PC-3 (cell line): ENCODE results near the gene C10orf95. TPM values are rescaled to one million over a fixed set of nuclear protein-coding genes. Genes with fewer than 3 reads are reported as not detected.

ENCODE experiments used
- ATAC-seq: fragments of 200-7000 bp; cut with Tn5 transposase; 2 replicates; pipeline ENCODE4 v1.9.1; 2020; ENCODE audit warnings: mild to moderate bottlenecking, moderate library complexity
- BruUV-seq: library from RNA; stranded (reverse); fragments of 400-500 nt; replicated peaks from 2 replicates; lab custom pipeline; 2021; lab: Mats Ljungman, UMichigan
- CTCF ChIA-PET: fragments of 300-600 bp; sonication (Branson Sonifier 250); formaldehyde crosslinking; loops from one replicate; lab custom pipeline; 2022; ENCODE audit warnings: antibody characterized with exemption; lab: Charles Lee
- POLR2A ChIA-PET: fragments of 300-600 bp; sonication (Branson Sonifier 250); formaldehyde crosslinking; loops from one replicate; lab custom pipeline; 2022; ENCODE audit warnings: antibody characterized with exemption; ENCODE audit not compliant: unreplicated experiment; lab: Charles Lee
- DNase-seq: peaks from one replicate; pipeline ENCODE4 v3.0.0-alpha.2; 2015
- H2AFZ ChIP-seq: fragments of 300-600 bp; sonication (generic); 2 replicates; pipeline ENCODE4 v1.6.0; 2016; ENCODE audit warnings: antibody characterized with exemption, low read length
- H3F3A ChIP-seq: fragments of 300-600 bp; sonication (generic); one replicate; pipeline ENCODE4 v1.6.0; 2017; ENCODE audit warnings: antibody characterized with exemption, low read length, control low read depth, mild to moderate bottlenecking; ENCODE audit not compliant: unreplicated experiment
- H3K27ac ChIP-seq: fragments of 300-600 bp; sonication (generic); 2 replicates; pipeline ENCODE4 v1.5.1; 2016; ENCODE audit warnings: mild to moderate bottlenecking, low read length
- H3K27me3 ChIP-seq: fragments of 300-600 bp; sonication (generic); 2 replicates; pipeline ENCODE4 v1.6.1; 2016; ENCODE audit warnings: low read length, mixed read lengths
- H3K36me3 ChIP-seq: fragments of 300-600 bp; sonication (generic); 2 replicates; pipeline ENCODE4 v1.6.1; 2016; ENCODE audit warnings: low read depth, mixed run types, low read length, mixed read lengths
- H3K4me1 ChIP-seq: fragments of 300-600 bp; sonication (generic); 2 replicates; pipeline ENCODE4 v1.5.1; 2016; ENCODE audit warnings: low read length; ENCODE audit not compliant: insufficient read depth
- H3K4me2 ChIP-seq: fragments of 300-600 bp; sonication (generic); 2 replicates; pipeline ENCODE4 v1.6.0; 2016; ENCODE audit warnings: low read length
- H3K4me3 ChIP-seq: fragments of 300-600 bp; sonication (generic); 2 replicates; pipeline ENCODE4 v1.5.1; 2016; ENCODE audit warnings: mild to moderate bottlenecking, low read length, mixed read lengths
- H3K79me2 ChIP-seq: fragments of 300-600 bp; sonication (generic); 2 replicates; pipeline ENCODE4 v1.6.1; 2017; ENCODE audit warnings: low read length, mixed read lengths
- H3K9ac ChIP-seq: fragments of 300-600 bp; sonication (generic); 2 replicates; pipeline ENCODE4 v1.6.0; 2016; ENCODE audit warnings: mild to moderate bottlenecking, low read length
- H3K9me2 ChIP-seq: fragments of 300-600 bp; sonication (generic); replicated peaks from 2 replicates; pipeline ENCODE4 v1.6.1; 2016; ENCODE audit warnings: mixed run types, low read length, mixed read lengths
- H3K9me3 ChIP-seq: fragments of 300-600 bp; sonication (generic); 2 replicates; pipeline ENCODE4 v1.6.1; 2016; ENCODE audit warnings: low read length, mixed read lengths
- H4K20me1 ChIP-seq: fragments of 300-600 bp; sonication (generic); 2 replicates; pipeline ENCODE4 v1.6.1; 2016; ENCODE audit warnings: low read length, mixed read lengths
- CTCF ChIP-seq: fragments of 300-600 bp; sonication (generic); conservative IDR thresholded peaks from 2 replicates; pipeline ENCODE4 v1.5.1; 2017; ENCODE audit warnings: antibody characterized with exemption, low read depth, mild to moderate bottlenecking, low read length
- EZH2 ChIP-seq: fragments of 300-600 bp; sonication (generic); IDR thresholded peaks from one replicate; pipeline ENCODE4 v1.6.1; 2017; ENCODE audit warnings: antibody characterized with exemption, mild to moderate bottlenecking, low read length; ENCODE audit not compliant: unreplicated experiment
- EZH2phosphoT487 ChIP-seq: fragments of 300-600 bp; sonication (generic); IDR thresholded peaks from 2 replicates; pipeline ENCODE4 v1.6.1; 2018; ENCODE audit warnings: mild to moderate bottlenecking, antibody characterized with exemption, low read length, borderline replicate concordance
- intact Hi-C: fragments of 100-400 bp; cut with micrococcal nuclease; formaldehyde crosslinking; loops from 2 replicates; pipeline ENCODE4 v1.9.0; 2023
- total RNA-seq: library from RNA; depleted of rRNA; stranded (reverse); fragments of >200 nt; gene quantifications from 2 replicates; pipeline ENCODE4 v1.2.3, GENCODE V29; 2014

Gene C10orf95
- total RNA-seq, 1 experiment from 2014 or later, result 1.9 TPM

- ChIA-PET POLR2A (interaction anchor here (0.5 kb wide), 1 partner anchor 102 kb away, joined by 5 read pairs; no protein-coding TSS in a partner anchor), CTCF (no interaction called here)
- DNase-seq (no peak), ATAC-seq (no peak)
- Histone ChIP-seq H3K9me3 (no peaks in the 10 kb centered on the region), H3K9me2 (no peaks in the 10 kb centered on the region), H3K4me1 (no peaks in the 10 kb centered on the region), H3K27me3 (peaks cover 8% of the 10 kb centered on the region; the same call in 1 of the 2 replicates), H3K36me3 (no peaks in the 10 kb centered on the region), H3K4me3 (no peak overlapping the region), H4K20me1 (no peaks in the 10 kb centered on the region), H3K4me2 (no peak overlapping the region), H3F3A (no peaks in the 10 kb centered on the region), H3K27ac (no peak overlapping the region), H3K79me2 (no peaks in the 10 kb centered on the region), H3K9ac (no peak overlapping the region), H2AFZ (no peak overlapping the region)
- TF ChIP-seq CTCF, result no peak
- TF ChIP-seq EZH2, result no peak
- TF ChIP-seq EZH2phosphoT487, result no peak
- intact Hi-C loops, result no loop called here
- BruUV-seq, result no TSS peak
Observed at GRCh38 chr10:102407425-102408130, 43.8 kb downstream of the C10orf95 start.

- CTCF ChIA-PET, result no interaction called here
- TF ChIP-seq EZH2phosphoT487 (no peak), EZH2 (no peak), CTCF (no peak)
- Histone ChIP-seq H3K9me3 (no peaks in the 10 kb centered on the region), H3K9ac (no peak overlapping the region), H3K9me2 (no peaks in the 10 kb centered on the region), H3K36me3 (no peaks in the 10 kb centered on the region; the same call in 1 of the 2 replicates), H3F3A (no peaks in the 10 kb centered on the region), H3K4me3 (no peak overlapping the region), H2AFZ (no peak overlapping the region), H4K20me1 (no peaks in the 10 kb centered on the region), H3K27me3 (peaks cover 8% of the 10 kb centered on the region; the same call in 1 of the 2 replicates), H3K79me2 (no peaks in the 10 kb centered on the region), H3K4me1 (peaks cover 6% of the 10 kb centered on the region), H3K4me2 (no peak overlapping the region), H3K27ac (no peak overlapping the region)
- DNase-seq (no peak), ATAC-seq (no peak)
- POLR2A ChIA-PET, result interaction anchor here (0.5 kb wide), 1 partner anchor 103 kb away, joined by 5 read pairs; no protein-coding TSS in a partner anchor
- intact Hi-C loops, result no loop called here
- BruUV-seq, result no TSS peak
Observed at GRCh38 chr10:102406815-102407214, 44.5 kb downstream of the C10orf95 start.

GRCh38 chr10:102405632-102406031 lies 45.7 kb downstream of the C10orf95 start:
- DNase-seq, result no peak
- Histone ChIP-seq H3K36me3 (no peaks in the 10 kb centered on the region; the same call in 1 of the 2 replicates), H3K4me3 (no peak overlapping the region), H3K4me2 (no peak overlapping the region), H3K27me3 (peaks cover 8% of the 10 kb centered on the region; the same call in 1 of the 2 replicates), H3F3A (no peaks in the 10 kb centered on the region), H3K9me3 (no peaks in the 10 kb centered on the region), H3K4me1 (peaks cover 17% of the 10 kb centered on the region), H2AFZ (no peak overlapping the region), H3K79me2 (no peaks in the 10 kb centered on the region), H3K9me2 (no peaks in the 10 kb centered on the region), H4K20me1 (no peaks in the 10 kb centered on the region), H3K9ac (no peak overlapping the region), H3K27ac (no peak overlapping the region)
- CTCF ChIA-PET, result no interaction called here
- POLR2A ChIA-PET, result no interaction called here
- intact Hi-C loops, result no loop called here
- TF ChIP-seq EZH2phosphoT487, result no peak
- TF ChIP-seq CTCF, result no peak
- TF ChIP-seq EZH2, result no peak
- no TSS peak for BruUV-seq
- ATAC-seq, result no peak
